Kidney epithelial cell (primary cell): ENCODE measurements around the gene STAT5A. TPM values are rescaled to one million over a fixed set of nuclear protein-coding genes. Genes with fewer than 3 reads are reported as not detected.
"Not testable (repeated sequence)": the region's sequence is repeated elsewhere in the genome, so short reads cannot be mapped to it uniquely, and the experiment has no call there.

Source experiments
- DNase-seq: peaks from one replicate; pipeline ENCODE4 v3.0.0-alpha.2; 2010; ENCODE audit warnings: low read depth
- H3K27me3 ChIP-seq: 2 replicates; pipeline ENCODE4 v1.6.0; 2011; ENCODE audit warnings: low read length; ENCODE audit not compliant: control insufficient read depth, insufficient read depth
- H3K36me3 ChIP-seq: 2 replicates; pipeline ENCODE4 v1.5.1; 2011; ENCODE audit warnings: low read length; ENCODE audit not compliant: control insufficient read depth, insufficient read depth
- H3K4me3 ChIP-seq: 2 replicates; pipeline ENCODE4 v1.5.1; 2011; ENCODE audit warnings: low read depth, mild to moderate bottlenecking, control low read depth, low read length
- CTCF ChIP-seq: IDR thresholded peaks from 2 replicates; pipeline ENCODE4 v1.5.1; 2011; ENCODE audit warnings: mild to moderate bottlenecking, moderate library complexity, low read length, control low read depth, inconsistent platforms; ENCODE audit not compliant: insufficient read depth, poor library complexity, severe bottlenecking
- total RNA-seq: library from RNA; depleted of rRNA; stranded (reverse); fragments of >200 nt; gene quantifications from 2 replicates; pipeline ENCODE4 v1.2.3, GENCODE V29; 2015

STAT5A gene
- total RNA-seq, 1 donor from 2014 or later, result 11.4 TPM

- H3K4me3 ChIP-seq, result no peak overlapping the region
- DNase-seq, result no peak
- no peaks in the 10 kb centered on the region for H3K36me3 ChIP-seq
- H3K27me3 ChIP-seq, result no peaks in the 10 kb centered on the region
- no peak for TF ChIP-seq CTCF
Measured at GRCh38 chr17:42348104-42348503, 59.8 kb downstream of the STAT5A start.

- Histone ChIP-seq H3K4me3 (no peak overlapping the region), H3K36me3 (no peaks in the 10 kb centered on the region), H3K27me3 (no peaks in the 10 kb centered on the region)
- DNase-seq, result no peak
- TF ChIP-seq CTCF, result no peak
Measured at GRCh38 chr17:42354956-42355843, 66.9 kb downstream of the STAT5A start.

- no peak for DNase-seq
- H3K4me3 ChIP-seq, result no peak overlapping the region
- no peaks in the 10 kb centered on the region for H3K27me3 ChIP-seq
- H3K36me3 ChIP-seq, result no peaks in the 10 kb centered on the region
- no peak for TF ChIP-seq CTCF
Measured at GRCh38 chr17:42358434-42358833, 70.1 kb downstream of the STAT5A start.

GRCh38 chr17:42359133-42359532 lies 70.8 kb downstream of the STAT5A start:
- Histone ChIP-seq H3K27me3 (no peaks in the 10 kb centered on the region), H3K4me3 (no peak overlapping the region), H3K36me3 (no peaks in the 10 kb centered on the region)
- TF ChIP-seq CTCF, result no peak
- no peak for DNase-seq

- not testable (repeated sequence) for H3K4me3 ChIP-seq, H3K27me3 ChIP-seq, DNase-seq, H3K36me3 ChIP-seq
Measured at GRCh38 chr17:42360388-42360787, 72.1 kb downstream of the STAT5A start.

Other genes starting within 250 kb of the STAT5A start
- gene C17orf113, start 237.9 kb upstream of the STAT5A start, total RNA-seq, result 0.34 and 0.75 TPM in 2 replicates
- 0.04 and 0.34 TPM in 2 replicates for gene ZNF385C, start 190.0 kb upstream of the STAT5A start, total RNA-seq
- 10.0 and 14.7 TPM in 2 replicates for gene DHX58, start 175.8 kb upstream of the STAT5A start, total RNA-seq
- 22.2 and 32.4 TPM in 2 replicates for gene KAT2A, start 167.1 kb upstream of the STAT5A start, total RNA-seq
- gene HSPB9, start 165.7 kb upstream of the STAT5A start, total RNA-seq, result not detected in 2 replicates
- gene RAB5C, start 133.5 kb upstream of the STAT5A start, total RNA-seq, result 142 and 195 TPM in 2 replicates
- 0.14 TPM in 1 of 2 replicates, not detected in the other for gene KCNH4, start 107.4 kb upstream of the STAT5A start, total RNA-seq
- gene HCRT, start 103.0 kb upstream of the STAT5A start, total RNA-seq, result not detected in 2 replicates
- 26.7 and 45.8 TPM in 2 replicates for gene GHDC, start 94.0 kb upstream of the STAT5A start, total RNA-seq
- 27.5 and 29.6 TPM in 2 replicates for gene STAT5B, start 12.1 kb upstream of the STAT5A start, total RNA-seq
- gene STAT3, start 99.9 kb downstream of the STAT5A start, total RNA-seq, result 74.9 and 80.8 TPM in 2 replicates
- gene CAVIN1, start 134.8 kb downstream of the STAT5A start, total RNA-seq, result 58.5 and 70.2 TPM in 2 replicates
- gene ATP6V0A1, start 170.4 kb downstream of the STAT5A start, total RNA-seq, result 43.9 and 46.4 TPM in 2 replicates
- gene NAGLU, start 247.7 kb downstream of the STAT5A start, total RNA-seq, result 46.2 and 49.2 TPM in 2 replicates